H9 (cell line): ENCODE results near the gene SMARCD3. TPM values are rescaled to one million over a fixed set of nuclear protein-coding genes. Genes with fewer than 3 reads are reported as not detected.

Source experiments
- DNase-seq: peaks from one replicate; pipeline ENCODE4 v3.0.0-alpha.2; 2017
- H2AFZ ChIP-seq: one replicate; pipeline ENCODE4 v1.6.1; 2013; ENCODE audit warnings: mild to moderate bottlenecking, low read length, control low read depth, moderate library complexity
- H2AK5ac ChIP-seq: 2 replicates; pipeline ENCODE4 v1.6.1; 2013; ENCODE audit warnings: low read length, control low read depth, mixed read lengths; ENCODE audit not compliant: insufficient read length
- H2BK120ac ChIP-seq: one replicate; pipeline ENCODE4 v1.6.1; 2013; ENCODE audit warnings: low read depth, mild to moderate bottlenecking, low read length, control low read depth, inconsistent platforms; ENCODE audit not compliant: poor library complexity, severe bottlenecking
- H2BK12ac ChIP-seq: 2 replicates; pipeline ENCODE4 v1.6.1; 2013; ENCODE audit warnings: low read length, control low read depth, mixed read lengths, low read depth; ENCODE audit not compliant: insufficient read length
- H2BK15ac ChIP-seq: 2 replicates; pipeline ENCODE4 v1.6.1; 2013; ENCODE audit warnings: low read depth, low read length, control low read depth
- H2BK20ac ChIP-seq: one replicate; pipeline ENCODE4 v1.6.1; 2013; ENCODE audit warnings: low read depth, mild to moderate bottlenecking, low read length, control low read depth, inconsistent platforms; ENCODE audit not compliant: poor library complexity, severe bottlenecking
- H2BK5ac ChIP-seq: 2 replicates; pipeline ENCODE4 v1.6.1; 2013; ENCODE audit warnings: low read length, control low read depth, mixed read lengths; ENCODE audit not compliant: insufficient read length
- H3K14ac ChIP-seq: 2 replicates; pipeline ENCODE4 v1.6.1; 2013; ENCODE audit warnings: low read length, control low read depth; ENCODE audit not compliant: insufficient read depth
- H3K18ac ChIP-seq: 2 replicates; pipeline ENCODE4 v1.6.1; 2013; ENCODE audit warnings: low read depth, mild to moderate bottlenecking, mixed read lengths, low read length, control low read depth; ENCODE audit not compliant: insufficient read length
- H3K23ac ChIP-seq: 2 replicates; pipeline ENCODE4 v1.6.1; 2013; ENCODE audit warnings: low read length, control low read depth, mixed read lengths, low read depth; ENCODE audit not compliant: insufficient read length
- H3K23me2 ChIP-seq: 2 replicates; pipeline ENCODE4 v1.6.1; 2013; ENCODE audit warnings: low read depth, mild to moderate bottlenecking, mixed read lengths, low read length, control low read depth; ENCODE audit not compliant: insufficient read length, poor library complexity, severe bottlenecking
- H3K27ac ChIP-seq: 2 replicates; pipeline ENCODE4 v1.5.1; 2013; ENCODE audit warnings: low read length, control low read depth, mixed read lengths, low read depth; ENCODE audit not compliant: insufficient read length
- H3K27me3 ChIP-seq: 2 replicates; pipeline ENCODE4 v1.6.1; 2013; ENCODE audit warnings: low read length, control low read depth, inconsistent platforms; ENCODE audit not compliant: insufficient read depth
- H3K4ac ChIP-seq: 2 replicates; pipeline ENCODE4 v1.6.1; 2013; ENCODE audit warnings: low read depth, mild to moderate bottlenecking, control low read depth, inconsistent platforms, low read length, moderate library complexity
- H3K4me1 ChIP-seq: 2 replicates; pipeline ENCODE4 v1.6.1; 2013; ENCODE audit warnings: low read length, control low read depth, inconsistent platforms; ENCODE audit not compliant: insufficient read depth
- H3K4me2 ChIP-seq: 2 replicates; pipeline ENCODE4 v1.6.1; 2013; ENCODE audit warnings: low read length, control low read depth, mixed read lengths; ENCODE audit not compliant: insufficient read length, insufficient read depth
- H3K56ac ChIP-seq: 2 replicates; pipeline ENCODE4 v1.6.1; 2013; ENCODE audit warnings: low read depth, mild to moderate bottlenecking, mixed read lengths, low read length, control low read depth; ENCODE audit not compliant: insufficient read length
- H3K79me1 ChIP-seq: 2 replicates; pipeline ENCODE4 v1.6.1; 2013; ENCODE audit warnings: low read depth, mild to moderate bottlenecking, moderate library complexity, low read length, control low read depth, inconsistent platforms; ENCODE audit not compliant: insufficient read depth, poor library complexity, severe bottlenecking
- H3K79me2 ChIP-seq: 2 replicates; pipeline ENCODE4 v1.6.1; 2013; ENCODE audit warnings: low read length, control low read depth, inconsistent platforms; ENCODE audit not compliant: insufficient read depth
- H3K9ac ChIP-seq: 2 replicates; pipeline ENCODE4 v1.6.1; 2013; ENCODE audit warnings: low read length, control low read depth, mixed read lengths; ENCODE audit not compliant: insufficient read length; ENCODE audit errors: extremely low read depth
- H3K9me3 ChIP-seq: one replicate; pipeline ENCODE4 v1.6.1; 2013; ENCODE audit warnings: low read depth, low read length, inconsistent platforms; ENCODE audit not compliant: control insufficient read depth
- H3T11ph ChIP-seq: one replicate; pipeline ENCODE4 v1.6.1; 2013; ENCODE audit warnings: mild to moderate bottlenecking, low read length, control low read depth, inconsistent platforms
- H4K20me1 ChIP-seq: one replicate; pipeline ENCODE4 v1.6.1; 2013; ENCODE audit not compliant: control insufficient read depth, insufficient read length, insufficient read depth
- H4K5ac ChIP-seq: 2 replicates; pipeline ENCODE4 v1.6.1; 2013; ENCODE audit warnings: low read depth, mild to moderate bottlenecking, mixed read lengths, low read length, control low read depth; ENCODE audit not compliant: insufficient read length
- H4K8ac ChIP-seq: replicated peaks from 2 replicates; pipeline ENCODE4 v1.6.1; 2013; ENCODE audit warnings: low read length, control low read depth, mixed read lengths, low read depth; ENCODE audit not compliant: insufficient read length
- H4K91ac ChIP-seq: 2 replicates; pipeline ENCODE4 v1.6.1; 2013; ENCODE audit warnings: low read depth, mild to moderate bottlenecking, moderate library complexity, mixed read lengths, low read length, control low read depth; ENCODE audit not compliant: insufficient read length
- H3K27ac Mint-ChIP-seq, 3 experiments: 2 replicates in 2 of 3; 3 replicates in 1 of 3; pipeline ENCODE4 v1.8.0; 2020 to 2021; ENCODE audit warnings: mixed read lengths in 3 of 3, mild to moderate bottlenecking in 1 of 3, moderate library complexity in 1 of 3
- H3K27me3 Mint-ChIP-seq: 2 replicates; pipeline ENCODE4 v1.8.0; 2021; ENCODE audit warnings: low read depth, mild to moderate bottlenecking, moderate library complexity, mixed read lengths
- H3K36me3 Mint-ChIP-seq, 3 experiments: 2 replicates in 2 of 3; 3 replicates in 1 of 3; pipeline ENCODE4 v1.8.0; 2020 to 2021; ENCODE audit warnings: low read depth in 3 of 3, mixed read lengths in 3 of 3; ENCODE audit not compliant: insufficient read depth in 1 of 3
- H3K4me1 Mint-ChIP-seq, 2 experiments: 2 replicates each; pipeline ENCODE4 v1.8.0; 2020; ENCODE audit warnings: mixed read lengths in 2 of 2
- H3K4me3 Mint-ChIP-seq, 2 experiments: 2 replicates in 1 of 2; 3 replicates in 1 of 2; pipeline ENCODE4 v1.8.0; 2020 to 2021; ENCODE audit warnings: mild to moderate bottlenecking in 2 of 2, mixed read lengths in 2 of 2, moderate library complexity in 1 of 2
- H3K9me3 Mint-ChIP-seq, 2 experiments: 2 replicates in 1 of 2; 3 replicates in 1 of 2; pipeline ENCODE4 v1.8.0; 2020; ENCODE audit warnings: mild to moderate bottlenecking in 2 of 2, mixed read lengths in 2 of 2, moderate library complexity in 1 of 2
- WGBS: extraction: QIAGEN DNeasy Blood & Tissue Kit; methylation state at CpG from one replicate; pipeline ENCODE4 v1.1.7; 2013; ENCODE audit warnings: missing lambda C conversion rate, low lambda C conversion rate, mixed read lengths; ENCODE audit not compliant: insufficient read length; ENCODE audit errors: extremely low coverage; 5-methylcytosine and 5-hydroxymethylcytosine counted together
- total RNA-seq: library from RNA; stranded (reverse); gene quantifications from 2 replicates; pipeline ENCODE4 v1.2.1, GENCODE V29; 2021
- TF ChIP-seq, protein P1 (sequence below): fragments of 200-600 bp; sonication (generic); conservative IDR thresholded peaks from 3 replicates; pipeline ENCODE4 v1.8.0; 2021; ENCODE audit warnings: antibody characterized with exemption, mild to moderate bottlenecking

Gene SMARCD3
- total RNA-seq, 1 experiment from 2014 or later = 5.0 TPM

DNA sequence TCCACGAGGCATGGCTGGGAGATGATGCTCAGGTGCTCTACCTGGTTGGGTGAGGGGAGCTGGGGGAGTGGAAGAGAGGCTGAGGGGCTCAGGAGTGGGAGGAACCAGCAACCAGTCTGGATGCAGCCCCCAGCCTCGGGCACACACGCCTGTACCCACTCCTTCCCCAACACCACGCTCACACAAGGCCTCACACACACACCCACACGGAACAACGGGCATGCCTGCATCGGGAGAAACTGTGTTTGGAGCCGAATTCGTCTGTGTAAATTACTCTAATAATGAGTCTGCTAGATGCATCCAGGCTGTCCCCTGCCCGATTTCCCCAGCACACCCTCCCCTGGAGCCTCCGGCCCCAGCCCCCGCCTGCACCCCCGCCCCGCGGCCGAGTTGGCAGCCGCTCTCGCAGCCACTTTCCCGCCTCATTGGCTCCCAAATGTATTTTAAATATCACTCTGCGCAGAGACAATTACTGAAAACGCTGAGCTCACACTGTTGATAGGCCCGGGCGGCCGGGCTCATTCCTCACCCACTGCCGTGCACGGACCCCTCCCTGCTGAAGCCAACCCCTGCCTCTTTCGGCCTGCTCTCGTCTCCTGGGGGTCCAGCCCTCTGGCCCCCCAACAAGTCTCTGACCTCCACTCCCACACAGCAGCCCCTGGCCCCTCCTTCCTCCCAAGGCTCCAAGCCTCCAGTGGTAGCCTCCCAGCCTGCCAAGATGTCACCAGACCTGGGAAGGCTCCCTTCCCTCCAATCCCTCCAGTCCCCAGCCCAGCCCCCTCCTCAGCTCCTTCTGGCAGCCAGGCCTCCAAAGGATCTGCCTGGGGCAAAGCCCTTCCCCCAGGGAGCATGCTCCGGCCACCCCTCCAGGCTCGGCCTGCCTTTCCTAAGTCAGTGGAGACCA lies 49.3 kb downstream of the SMARCD3 start:
- H3K14ac ChIP-seq = no peak overlapping the region
- DNase-seq = peak; percentile 62
- no peak overlapping the region for H2AK5ac ChIP-seq
- Mint-ChIP-seq H3K9me3 (no peaks in the 10 kb centered on the region), H3K4me1 (peaks cover 3 to 5% of the 10 kb centered on the region in 2 experiments), H3K36me3 (no peaks in the 10 kb centered on the region; a peak in 1 of 7 replicates), H3K4me3 (no peak overlapping the region), H3K27ac (no peak overlapping the region), H3K27me3 (peaks cover 29% of the 10 kb centered on the region)
- H2BK5ac ChIP-seq = no peak overlapping the region
- H2BK20ac ChIP-seq = no peak overlapping the region
- no peak overlapping the region for H2BK12ac ChIP-seq
- H4K5ac ChIP-seq = no peak overlapping the region
- H3K56ac ChIP-seq = no peak overlapping the region
- no peak overlapping the region for H3K4me2 ChIP-seq
- no peaks in the 10 kb centered on the region; the same call in 1 of the 2 replicates for H3K4me1 ChIP-seq
- peaks cover 3% of the 10 kb centered on the region for H4K20me1 ChIP-seq
- TF ChIP-seq, protein P1, sequence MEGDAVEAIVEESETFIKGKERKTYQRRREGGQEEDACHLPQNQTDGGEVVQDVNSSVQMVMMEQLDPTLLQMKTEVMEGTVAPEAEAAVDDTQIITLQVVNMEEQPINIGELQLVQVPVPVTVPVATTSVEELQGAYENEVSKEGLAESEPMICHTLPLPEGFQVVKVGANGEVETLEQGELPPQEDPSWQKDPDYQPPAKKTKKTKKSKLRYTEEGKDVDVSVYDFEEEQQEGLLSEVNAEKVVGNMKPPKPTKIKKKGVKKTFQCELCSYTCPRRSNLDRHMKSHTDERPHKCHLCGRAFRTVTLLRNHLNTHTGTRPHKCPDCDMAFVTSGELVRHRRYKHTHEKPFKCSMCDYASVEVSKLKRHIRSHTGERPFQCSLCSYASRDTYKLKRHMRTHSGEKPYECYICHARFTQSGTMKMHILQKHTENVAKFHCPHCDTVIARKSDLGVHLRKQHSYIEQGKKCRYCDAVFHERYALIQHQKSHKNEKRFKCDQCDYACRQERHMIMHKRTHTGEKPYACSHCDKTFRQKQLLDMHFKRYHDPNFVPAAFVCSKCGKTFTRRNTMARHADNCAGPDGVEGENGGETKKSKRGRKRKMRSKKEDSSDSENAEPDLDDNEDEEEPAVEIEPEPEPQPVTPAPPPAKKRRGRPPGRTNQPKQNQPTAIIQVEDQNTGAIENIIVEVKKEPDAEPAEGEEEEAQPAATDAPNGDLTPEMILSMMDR = no peak
- no peaks in the 10 kb centered on the region for H3K23me2 ChIP-seq
- no peak overlapping the region for H3K27ac ChIP-seq
- H3K4ac ChIP-seq = no peak overlapping the region
- no peak overlapping the region for H2BK120ac ChIP-seq
- H4K91ac ChIP-seq = no peak overlapping the region
- no CpG with 5 or more reads among the region's 30 CpGs for WGBS
- H3K23ac ChIP-seq = no peak overlapping the region
- H3T11ph ChIP-seq = no peak overlapping the region
- H2BK15ac ChIP-seq = no peak overlapping the region
- no peak overlapping the region for H3K9ac ChIP-seq
- H3K9me3 ChIP-seq = no peaks in the 10 kb centered on the region
- H2AFZ ChIP-seq = no peak overlapping the region
- H4K8ac ChIP-seq = no peak overlapping the region
- H3K79me1 ChIP-seq = no peaks in the 10 kb centered on the region
- no peaks in the 10 kb centered on the region; the same call in 1 of the 2 replicates for H3K27me3 ChIP-seq
- H3K79me2 ChIP-seq = no peaks in the 10 kb centered on the region
- H3K18ac ChIP-seq = no peak overlapping the region
